DMS79 (cell line): ENCODE data around the gene PCDHGC5.

Source experiments
- DNase-seq: peaks from one replicate; lab custom pipeline; 2025; lab: John Stamatoyannopoulos, UW

PCDHGC5 gene

DNA sequence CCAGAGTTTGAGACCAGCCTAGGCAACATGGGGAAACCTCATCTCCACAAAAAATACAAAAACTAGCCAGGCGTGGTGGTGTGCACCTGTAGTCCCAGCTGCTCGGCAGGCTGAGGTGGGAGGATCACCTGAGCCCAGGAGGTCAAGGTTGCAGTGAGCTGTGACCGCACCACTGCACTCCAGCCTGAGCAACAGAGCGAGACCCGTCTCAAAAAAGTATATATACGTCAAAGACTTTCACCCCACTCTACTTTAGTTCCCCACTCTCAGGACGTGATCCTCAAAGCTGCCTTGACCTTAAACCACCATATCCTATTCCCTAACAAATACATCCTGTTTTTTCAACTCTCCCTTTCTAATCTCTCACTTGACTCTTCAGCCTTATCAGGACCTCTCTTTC lies 41.0 kb downstream of the PCDHGC5 start:
- DNase-seq: no peak

- no peak for DNase-seq
These were observed 43.8 kb downstream of the PCDHGC5 start for GRCh38 chr5:141532726-141533125.

GRCh38 chr5:141533897-141534296 lies 45.0 kb downstream of the PCDHGC5 start:
- no peak for DNase-seq

- no peak for DNase-seq
These were observed 45.8 kb downstream of the PCDHGC5 start for GRCh38 chr5:141534492-141535213.
